Measurements from ENCODE around the gene RCOR3. TPM values are rescaled to one million over a fixed set of nuclear protein-coding genes. Genes with fewer than 3 reads are reported as not detected.

The RCOR3 gene
- total RNA-seq, 1 donor, result 39.8 TPM

DNA sequence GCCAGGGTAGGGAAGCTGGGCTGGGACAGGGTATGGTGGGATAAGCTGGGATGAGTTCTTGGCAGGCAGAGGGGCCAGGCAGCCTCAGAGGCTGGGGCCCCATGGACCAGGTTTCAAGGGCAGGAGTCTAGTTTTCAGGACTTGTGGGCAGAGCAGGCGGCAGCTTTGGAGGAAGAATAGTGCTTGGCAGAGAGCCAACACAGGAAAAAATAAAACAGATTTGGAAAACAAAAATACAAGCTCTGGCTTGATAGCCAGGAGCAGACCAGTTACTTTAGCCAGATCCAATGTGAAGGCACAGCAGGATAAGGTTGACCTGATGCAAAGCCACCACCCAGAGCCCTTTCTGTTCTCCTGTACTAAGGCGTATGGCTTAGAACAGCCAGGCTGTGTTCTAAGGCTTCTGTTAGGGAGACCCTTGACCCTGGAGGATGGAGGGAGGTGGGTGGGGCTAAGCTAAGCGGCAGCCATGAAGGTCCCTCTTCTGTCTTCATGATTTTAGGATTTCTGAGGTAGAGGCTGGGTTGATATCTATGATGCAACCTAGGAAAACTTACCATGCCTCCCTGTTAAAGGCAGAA is 73.0 kb downstream of the RCOR3 start:
- Histone ChIP-seq H2AFZ (ENCODE audit: low read length) (no peak overlapping the region), H3K4me3 (ENCODE audit: insufficient read depth, low read length) (no peak overlapping the region), H3K27ac (ENCODE audit: low read depth, low read length) (no peak overlapping the region), H3K4me2 (ENCODE audit: insufficient read depth, low read length) (no peak overlapping the region), H3K27me3 (ENCODE audit: insufficient read depth, low read length) (no peaks in the 10 kb centered on the region), H3K79me2 (ENCODE audit: insufficient read depth, low read length) (peaks cover 90% of the 10 kb centered on the region), H3K4me1 (ENCODE audit: insufficient read depth, low read length) (peaks cover 11% of the 10 kb centered on the region), H3K36me3 (ENCODE audit: insufficient read depth, low read length) (no peaks in the 10 kb centered on the region), H3K9me3 (ENCODE audit: low read depth, low read length) (no peaks in the 10 kb centered on the region), H4K20me1 (ENCODE audit: insufficient read depth, low read length) (peaks cover 60% of the 10 kb centered on the region)
- TF ChIP-seq, protein P1, sequence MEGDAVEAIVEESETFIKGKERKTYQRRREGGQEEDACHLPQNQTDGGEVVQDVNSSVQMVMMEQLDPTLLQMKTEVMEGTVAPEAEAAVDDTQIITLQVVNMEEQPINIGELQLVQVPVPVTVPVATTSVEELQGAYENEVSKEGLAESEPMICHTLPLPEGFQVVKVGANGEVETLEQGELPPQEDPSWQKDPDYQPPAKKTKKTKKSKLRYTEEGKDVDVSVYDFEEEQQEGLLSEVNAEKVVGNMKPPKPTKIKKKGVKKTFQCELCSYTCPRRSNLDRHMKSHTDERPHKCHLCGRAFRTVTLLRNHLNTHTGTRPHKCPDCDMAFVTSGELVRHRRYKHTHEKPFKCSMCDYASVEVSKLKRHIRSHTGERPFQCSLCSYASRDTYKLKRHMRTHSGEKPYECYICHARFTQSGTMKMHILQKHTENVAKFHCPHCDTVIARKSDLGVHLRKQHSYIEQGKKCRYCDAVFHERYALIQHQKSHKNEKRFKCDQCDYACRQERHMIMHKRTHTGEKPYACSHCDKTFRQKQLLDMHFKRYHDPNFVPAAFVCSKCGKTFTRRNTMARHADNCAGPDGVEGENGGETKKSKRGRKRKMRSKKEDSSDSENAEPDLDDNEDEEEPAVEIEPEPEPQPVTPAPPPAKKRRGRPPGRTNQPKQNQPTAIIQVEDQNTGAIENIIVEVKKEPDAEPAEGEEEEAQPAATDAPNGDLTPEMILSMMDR (IDR thresholded peaks at IDR 0.05; ENCODE audit: extremely low read depth, low read depth, low read length), result no peak
- no peak for DNase-seq (ENCODE audit: insufficient read length, low spot score, missing footprints)

GRCh38 chr1:211332830-211333229 is 73.7 kb downstream of the RCOR3 start:
- Histone ChIP-seq H3K4me2 (ENCODE audit: insufficient read depth, low read length) (no peak overlapping the region), H3K9me3 (ENCODE audit: low read depth, low read length) (no peaks in the 10 kb centered on the region), H2AFZ (ENCODE audit: low read length) (no peak overlapping the region), H3K4me3 (ENCODE audit: insufficient read depth, low read length) (no peak overlapping the region), H3K79me2 (ENCODE audit: insufficient read depth, low read length) (peaks cover 91% of the 10 kb centered on the region), H3K4me1 (ENCODE audit: insufficient read depth, low read length) (peaks cover 6% of the 10 kb centered on the region), H3K27ac (ENCODE audit: low read depth, low read length) (no peak overlapping the region), H3K36me3 (ENCODE audit: insufficient read depth, low read length) (no peaks in the 10 kb centered on the region), H4K20me1 (ENCODE audit: insufficient read depth, low read length) (peaks cover 60% of the 10 kb centered on the region), H3K27me3 (ENCODE audit: insufficient read depth, low read length) (no peaks in the 10 kb centered on the region)
- TF ChIP-seq, protein P1 (IDR thresholded peaks at IDR 0.05; ENCODE audit: extremely low read depth, low read depth, low read length), result no peak
- DNase-seq (ENCODE audit: insufficient read length, low spot score, missing footprints), result no peak

GRCh38 chr1:211333906-211334305 is 74.7 kb downstream of the RCOR3 start:
- H4K20me1 ChIP-seq (ENCODE audit: insufficient read depth, low read length), result peaks cover 53% of the 10 kb centered on the region
- H3K27me3 ChIP-seq (ENCODE audit: insufficient read depth, low read length), result no peaks in the 10 kb centered on the region
- H3K79me2 ChIP-seq (ENCODE audit: insufficient read depth, low read length), result peaks cover 85% of the 10 kb centered on the region
- no peak overlapping the region for H3K4me2 ChIP-seq (ENCODE audit: insufficient read depth, low read length)
- no peak overlapping the region for H3K27ac ChIP-seq (ENCODE audit: low read depth, low read length)
- no peak for DNase-seq (ENCODE audit: insufficient read length, low spot score, missing footprints)
- TF ChIP-seq, protein P1 (IDR thresholded peaks at IDR 0.05; ENCODE audit: extremely low read depth, low read depth, low read length), result no peak
- H3K36me3 ChIP-seq (ENCODE audit: insufficient read depth, low read length), result no peaks in the 10 kb centered on the region
- peaks cover 5% of the 10 kb centered on the region for H3K4me1 ChIP-seq (ENCODE audit: insufficient read depth, low read length)
- H3K4me3 ChIP-seq (ENCODE audit: insufficient read depth, low read length), result no peak overlapping the region
- H2AFZ ChIP-seq (ENCODE audit: low read length), result no peak overlapping the region
- no peaks in the 10 kb centered on the region for H3K9me3 ChIP-seq (ENCODE audit: low read depth, low read length)

DNA sequence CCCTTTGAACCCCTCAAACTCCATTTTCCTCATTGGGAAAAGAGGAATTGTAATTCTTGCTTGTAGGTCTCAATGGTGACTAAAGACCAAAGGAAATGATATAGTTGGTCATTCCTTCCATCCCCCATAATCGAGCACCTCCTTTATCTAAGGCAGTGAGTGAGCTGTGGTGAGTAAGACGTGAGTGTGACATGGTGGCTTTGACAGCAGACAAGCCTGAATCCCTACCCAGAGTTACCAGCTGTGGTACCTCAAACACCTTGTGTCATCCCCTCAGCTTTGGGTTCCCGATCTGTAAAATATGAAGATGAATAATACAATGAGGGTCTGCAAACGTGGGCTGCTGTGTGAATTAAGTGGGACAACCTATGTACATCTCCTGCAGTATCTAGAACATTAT is 75.8 kb downstream of the RCOR3 start:
- peaks cover 80% of the 10 kb centered on the region for H3K79me2 ChIP-seq (ENCODE audit: insufficient read depth, low read length)

More for the DNA sequence above, 75.8 kb downstream of the RCOR3 start:
- Histone ChIP-seq H3K27me3 (ENCODE audit: insufficient read depth, low read length) (no peaks in the 10 kb centered on the region), H4K20me1 (ENCODE audit: insufficient read depth, low read length) (peaks cover 47% of the 10 kb centered on the region), H3K27ac (ENCODE audit: low read depth, low read length) (no peak overlapping the region), H2AFZ (ENCODE audit: low read length) (no peak overlapping the region), H3K36me3 (ENCODE audit: insufficient read depth, low read length) (no peaks in the 10 kb centered on the region), H3K4me2 (ENCODE audit: insufficient read depth, low read length) (no peak overlapping the region), H3K9me3 (ENCODE audit: low read depth, low read length) (no peaks in the 10 kb centered on the region), H3K4me1 (ENCODE audit: insufficient read depth, low read length) (peaks cover 5% of the 10 kb centered on the region), H3K4me3 (ENCODE audit: insufficient read depth, low read length) (no peak overlapping the region)
- TF ChIP-seq, protein P1 (IDR thresholded peaks at IDR 0.05; ENCODE audit: extremely low read depth, low read depth, low read length), result no peak
- no peak for DNase-seq (ENCODE audit: insufficient read length, low spot score, missing footprints)
